UCSD-AML1 (cell line): ENCODE data around the gene KCNQ1.
"Not testable (repeated sequence)": the region's sequence is repeated elsewhere in the genome, so short reads cannot be mapped to it uniquely, and the experiment has no call there.

Experiments
- DNase-seq: peaks from one replicate; lab custom pipeline; 2025; ENCODE audit not compliant: unreplicated experiment; lab: John Stamatoyannopoulos, UW

The KCNQ1 gene

DNA sequence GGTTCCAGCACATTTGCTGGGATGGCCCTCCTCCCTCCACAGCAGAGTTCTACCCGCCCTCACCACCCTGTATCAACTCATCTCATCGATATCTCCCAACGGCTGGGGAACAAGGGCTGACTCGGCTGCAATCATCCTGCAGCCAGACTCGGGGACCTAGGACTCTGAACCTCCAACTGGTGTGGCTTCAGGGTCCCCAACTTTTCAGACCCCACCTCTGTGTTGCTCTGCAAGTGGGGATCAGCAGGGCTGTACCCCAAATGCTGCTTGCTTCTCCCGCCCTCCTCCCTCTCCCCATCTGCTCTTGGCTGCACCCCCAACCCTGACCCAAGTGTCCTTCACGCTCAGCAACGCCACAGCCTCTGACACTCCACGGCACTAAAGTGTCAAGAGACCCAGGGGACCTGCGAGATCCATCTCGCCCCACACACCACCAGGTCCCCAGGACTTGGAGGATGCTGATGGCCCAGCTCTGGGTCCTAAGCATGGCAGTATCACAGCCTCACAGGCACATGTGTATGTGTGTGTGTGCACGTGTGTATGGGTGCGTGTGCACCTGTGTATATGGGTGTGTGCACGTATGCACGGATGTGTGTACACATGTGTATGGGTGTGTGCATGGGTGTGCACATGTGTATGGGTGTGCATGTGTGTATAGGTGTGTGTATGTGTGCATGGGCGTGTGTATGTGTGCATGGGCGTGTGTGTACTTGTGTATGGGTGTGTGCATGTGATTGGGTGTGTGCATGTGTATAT lies 26.4 kb downstream of the KCNQ1 start:
- no peak for DNase-seq

DNA sequence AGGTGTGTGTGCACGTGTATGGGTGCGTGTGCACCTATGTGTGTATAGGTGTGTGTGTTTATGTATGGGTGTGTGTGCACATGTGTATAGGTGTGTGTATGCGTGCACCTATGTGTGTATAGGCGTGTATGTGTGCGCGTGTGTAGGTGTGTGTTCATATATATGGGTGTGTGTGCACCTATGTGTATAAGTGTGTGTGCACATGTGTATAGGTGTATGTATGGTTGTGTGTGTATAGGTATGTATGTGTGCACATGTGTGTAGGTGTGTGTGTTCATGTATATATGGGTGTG lies 26.9 kb downstream of the KCNQ1 start:
- DNase-seq, result no peak

DNA sequence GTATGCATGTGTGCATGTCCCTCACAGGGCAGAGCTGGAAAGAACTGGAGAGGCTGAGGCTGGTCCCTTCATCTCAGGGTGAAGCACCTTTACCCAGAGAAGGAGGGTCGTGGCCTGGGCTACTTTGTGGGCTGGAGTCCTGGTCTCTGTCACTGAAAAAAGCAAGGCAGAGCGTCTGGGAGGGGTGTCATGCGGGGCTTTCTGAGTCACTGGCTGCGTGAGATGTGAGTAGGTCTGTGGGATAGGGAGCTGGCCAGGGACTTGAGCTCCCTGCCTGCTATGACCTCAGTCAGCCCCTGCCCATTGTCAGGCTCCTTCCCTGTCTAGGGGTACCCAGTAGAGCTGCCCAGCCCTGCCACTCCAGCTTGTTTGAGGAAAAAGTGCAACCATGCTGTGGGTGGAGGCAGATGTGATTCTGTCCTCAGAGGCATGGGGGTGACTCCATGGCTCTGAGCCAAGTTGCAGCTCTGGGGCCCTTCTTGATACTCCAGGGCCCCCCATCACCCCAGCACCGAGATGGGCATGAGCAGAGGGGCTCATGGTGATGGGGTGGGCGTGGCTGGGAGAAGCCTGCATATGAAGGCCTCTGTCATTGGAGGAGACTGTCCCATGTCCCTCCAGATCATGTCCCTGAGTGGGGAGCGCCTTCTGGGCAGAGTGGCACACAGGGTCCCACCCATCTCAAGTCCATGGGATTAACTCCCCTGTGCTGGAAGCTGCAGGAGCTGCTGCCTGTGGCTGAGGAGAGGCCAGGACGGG lies 27.8 kb downstream of the KCNQ1 start:
- DNase-seq, result no peak

DNA sequence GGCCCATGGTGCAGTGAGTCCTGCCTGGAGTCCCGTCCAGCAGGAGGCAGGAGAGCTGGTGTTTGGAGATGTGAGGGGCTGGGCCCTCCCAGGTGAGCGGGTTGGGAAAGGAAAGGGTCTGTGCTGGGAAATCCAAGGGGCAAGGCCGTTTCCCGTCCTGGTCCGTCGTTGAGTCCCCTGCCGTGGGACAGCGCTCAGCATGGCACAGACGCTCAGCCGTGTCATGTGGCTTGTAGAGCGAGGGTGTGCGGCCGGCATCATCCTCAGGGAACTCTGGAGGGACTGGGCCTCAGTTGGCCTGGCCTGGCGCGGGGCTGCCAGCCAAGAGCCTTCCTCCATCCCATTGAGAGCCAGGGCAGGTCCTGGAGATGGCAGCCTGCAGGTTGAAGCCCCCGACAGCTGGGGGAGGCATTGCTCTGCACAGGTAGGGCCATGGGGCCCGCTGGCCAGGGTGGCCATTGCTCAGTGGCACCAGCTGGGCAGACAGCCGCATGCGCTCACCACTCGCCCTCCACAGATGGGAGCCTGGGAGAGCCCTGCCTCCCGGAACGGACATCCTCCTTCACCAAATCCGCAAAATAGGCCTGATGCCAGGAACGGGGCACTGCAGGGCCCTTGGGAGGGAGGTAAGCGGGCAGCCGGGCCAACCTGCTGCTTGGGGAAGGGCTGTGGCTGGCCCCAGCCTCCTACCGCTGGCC lies 28.7 kb downstream of the KCNQ1 start:
- no peak for DNase-seq

DNA sequence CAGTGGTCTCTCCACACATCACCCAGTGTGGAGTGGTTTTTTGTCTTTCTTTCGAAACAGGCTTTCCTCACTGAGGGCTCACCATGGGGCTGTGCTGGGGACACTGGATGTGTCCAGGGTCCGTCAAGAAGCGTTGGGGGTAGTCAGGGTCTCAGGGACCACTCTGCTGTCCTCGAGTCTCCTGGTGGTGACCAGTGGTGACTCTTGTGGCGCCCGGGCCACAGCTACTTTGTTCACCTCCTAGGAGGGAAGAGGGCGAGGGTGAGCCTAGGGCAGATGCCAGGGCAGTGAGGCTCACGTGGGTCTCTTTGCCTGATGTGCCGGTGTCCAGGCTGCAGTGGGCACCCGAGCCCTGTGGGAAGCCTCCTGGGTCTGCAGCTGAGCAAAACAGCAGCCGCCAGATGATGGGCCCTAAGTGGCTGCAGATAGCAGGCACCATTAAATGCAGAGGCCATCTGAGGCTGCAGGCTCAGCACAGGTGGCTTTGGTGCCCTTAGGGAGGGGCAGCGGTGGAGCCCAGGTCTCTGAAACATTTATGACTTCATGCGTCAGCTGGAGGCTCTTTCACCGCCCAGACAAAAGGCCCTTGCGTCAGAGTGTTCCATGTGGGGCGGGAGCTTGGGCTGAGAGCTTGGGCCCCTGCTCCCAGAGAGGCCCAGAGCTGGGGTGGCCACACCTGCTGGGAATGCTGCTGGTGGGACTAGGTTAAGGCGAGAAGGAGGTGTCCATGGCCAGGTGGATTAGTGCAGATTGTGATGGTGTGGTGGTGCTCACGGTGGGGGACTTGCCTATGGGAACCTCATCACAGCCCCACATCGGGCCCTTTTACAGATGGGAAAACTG lies 29.5 kb downstream of the KCNQ1 start:
- no peak for DNase-seq

DNA sequence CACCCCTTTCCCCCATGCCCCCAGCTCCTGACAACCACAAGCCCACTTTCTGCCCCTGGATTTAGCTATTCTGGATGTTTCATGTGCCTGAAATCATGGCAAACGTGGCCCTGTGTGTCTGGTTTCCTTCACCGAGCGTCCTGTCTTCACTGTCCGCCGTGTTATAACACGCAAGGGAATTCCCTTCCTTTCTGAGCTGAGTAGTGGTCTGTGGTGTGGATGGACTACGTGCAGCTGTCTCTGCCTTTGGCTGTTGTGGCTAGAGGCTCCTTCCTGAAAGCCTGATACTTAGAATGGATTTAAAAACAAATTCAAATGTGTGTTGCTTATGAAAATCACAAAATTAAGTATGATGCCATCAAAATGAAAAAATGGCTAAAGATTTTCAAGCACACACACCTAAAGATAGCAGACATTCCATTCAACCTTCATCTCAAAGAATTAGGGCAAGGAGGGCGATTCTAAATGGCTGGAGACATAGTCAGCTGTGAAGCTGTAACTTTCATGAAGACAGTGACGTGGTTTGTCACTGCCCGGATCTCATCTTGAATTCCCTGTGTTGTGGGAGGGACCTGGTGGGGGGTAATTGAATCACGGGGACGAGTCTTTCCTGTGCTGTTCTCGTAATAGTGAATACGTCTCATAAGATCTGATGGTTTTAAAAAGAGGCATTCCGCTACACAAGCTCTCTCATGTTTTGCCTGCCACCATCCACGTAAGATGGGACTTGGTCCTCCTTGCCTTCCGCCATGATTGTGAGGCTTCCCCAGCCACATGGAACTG lies 30.5 kb downstream of the KCNQ1 start:
- DNase-seq, result no peak

DNA sequence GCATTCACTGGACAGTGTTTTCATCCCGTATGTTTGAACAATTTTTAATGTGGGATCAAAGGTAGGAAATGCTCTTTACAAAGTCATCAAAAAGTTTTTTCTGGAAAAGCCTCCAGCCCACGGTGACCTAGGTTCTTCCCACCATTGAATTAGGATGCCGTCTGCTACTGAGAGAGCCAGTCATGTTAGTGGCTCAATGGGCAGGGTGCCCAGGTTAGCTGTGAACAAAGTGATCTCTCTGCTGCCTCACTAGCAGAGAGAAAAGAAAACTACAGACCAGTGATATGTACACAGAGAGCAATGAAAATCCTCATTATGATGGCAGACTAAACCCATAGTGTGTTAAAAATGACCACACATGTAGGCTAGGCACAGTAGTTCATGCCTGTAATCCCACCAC lies 32.4 kb downstream of the KCNQ1 start:
- no peak for DNase-seq

DNA sequence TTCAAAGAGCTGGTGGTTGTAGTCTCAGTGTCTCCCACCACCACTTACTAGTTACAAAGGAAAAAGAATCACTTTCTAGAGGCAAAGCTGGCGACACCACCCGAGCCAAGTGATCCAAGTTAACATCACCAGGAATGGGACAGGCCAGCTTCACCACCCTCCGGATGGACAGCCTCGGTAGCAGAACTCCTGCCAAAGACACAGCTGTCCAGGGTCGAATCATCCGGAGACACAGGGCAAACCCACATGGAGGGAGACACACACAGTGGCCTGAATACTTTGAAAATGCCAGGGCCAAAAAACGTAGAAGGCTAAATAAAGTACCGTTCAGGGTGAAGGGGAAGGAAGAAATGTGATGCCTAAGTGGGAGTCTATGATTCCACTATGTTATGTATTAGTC lies 33.1 kb downstream of the KCNQ1 start:
- no peak for DNase-seq

DNA sequence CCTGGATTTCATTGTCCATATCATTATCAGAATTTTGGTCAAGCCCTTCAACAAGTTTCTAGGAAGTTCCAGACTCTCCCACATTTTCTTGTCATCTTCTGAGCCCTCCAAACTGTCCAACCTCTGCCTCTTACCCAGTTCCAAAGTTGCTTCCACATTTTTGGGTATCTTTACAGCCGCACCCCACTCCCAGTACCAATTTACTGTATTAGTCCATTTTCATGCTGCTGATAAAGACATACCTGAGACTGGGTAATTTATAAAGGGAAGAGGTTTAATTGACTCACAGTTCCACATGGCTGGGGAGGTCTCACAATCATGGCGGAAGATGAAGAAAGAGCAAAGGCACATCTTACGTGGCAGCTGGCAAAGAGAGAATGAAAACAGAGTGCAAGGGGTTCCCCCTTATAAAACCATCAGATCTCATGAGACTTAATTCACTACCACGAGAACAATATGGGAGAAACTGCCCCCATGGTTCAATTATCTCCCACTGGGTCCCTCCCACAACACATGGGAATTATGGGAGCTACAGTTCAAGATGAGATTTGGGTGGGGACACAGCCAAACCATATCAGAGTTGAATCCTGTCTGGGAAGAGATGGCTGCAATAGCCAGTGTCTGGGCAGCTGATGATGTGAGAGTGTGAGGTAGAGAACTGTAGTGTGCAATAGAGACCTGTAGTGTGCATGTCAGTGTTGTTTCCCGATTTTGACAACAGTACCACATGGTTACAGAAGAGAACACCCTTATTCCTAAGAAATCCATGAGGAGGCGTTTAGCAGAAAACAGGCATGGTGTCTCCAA lies 35.5 kb downstream of the KCNQ1 start:
- not testable (repeated sequence) for DNase-seq

DNA sequence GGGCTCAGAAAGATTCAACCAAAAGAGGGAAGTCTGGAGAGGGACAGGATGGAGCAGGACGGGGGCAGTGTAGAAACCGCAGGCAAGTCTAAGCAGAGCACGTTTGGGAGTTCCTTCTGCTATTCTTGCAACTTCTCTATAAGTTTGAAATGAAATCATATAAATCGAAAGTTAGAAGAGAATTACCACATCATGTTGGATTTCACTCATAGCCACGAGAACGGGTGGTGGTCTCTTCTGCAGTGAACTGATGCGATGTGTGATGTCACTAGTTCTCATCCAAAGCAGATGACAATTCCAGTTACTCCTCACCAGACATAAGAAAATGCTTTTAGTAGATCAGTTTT lies 36.0 kb downstream of the KCNQ1 start:
- peak; percentile 57 for DNase-seq

DNA sequence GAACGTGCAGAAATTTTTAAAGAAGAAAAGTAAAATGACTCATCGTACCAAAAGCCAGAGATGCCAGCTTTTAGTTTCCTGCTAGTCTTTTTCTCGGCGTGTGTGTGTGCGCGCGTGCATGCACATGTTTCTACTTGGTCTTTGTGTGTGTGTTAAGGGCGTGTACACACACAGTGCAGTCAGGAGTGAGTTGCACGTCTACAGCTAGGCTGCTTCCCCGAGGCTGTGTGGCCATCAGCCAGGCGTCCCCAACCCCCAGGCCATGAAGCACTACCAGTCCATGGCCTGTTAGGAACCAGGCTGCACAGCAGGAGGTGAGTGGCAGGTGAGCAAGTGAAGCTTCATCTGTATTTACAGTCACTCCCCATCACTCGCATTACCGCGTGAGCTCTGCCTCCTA lies 36.4 kb downstream of the KCNQ1 start:
- DNase-seq, result no peak

DNA sequence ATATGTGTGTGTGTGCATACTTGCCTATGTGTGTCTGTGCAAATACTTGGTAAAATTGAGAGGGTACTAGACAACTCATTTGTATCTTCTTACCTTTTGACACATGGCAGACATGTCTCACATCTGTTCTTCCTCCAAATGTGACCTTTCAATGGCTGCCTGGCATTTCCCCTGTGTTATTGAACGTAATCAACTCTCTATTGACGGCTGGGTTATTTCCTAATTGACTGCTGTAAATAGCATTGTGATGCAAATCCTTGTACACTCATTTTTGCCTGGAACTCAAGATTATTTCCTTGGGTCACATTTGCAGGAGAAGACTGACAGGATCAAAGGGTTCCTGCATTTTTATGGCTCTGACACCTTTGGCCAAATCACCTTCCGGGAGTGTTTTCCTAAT lies 37.4 kb downstream of the KCNQ1 start:
- DNase-seq, result no peak

DNA sequence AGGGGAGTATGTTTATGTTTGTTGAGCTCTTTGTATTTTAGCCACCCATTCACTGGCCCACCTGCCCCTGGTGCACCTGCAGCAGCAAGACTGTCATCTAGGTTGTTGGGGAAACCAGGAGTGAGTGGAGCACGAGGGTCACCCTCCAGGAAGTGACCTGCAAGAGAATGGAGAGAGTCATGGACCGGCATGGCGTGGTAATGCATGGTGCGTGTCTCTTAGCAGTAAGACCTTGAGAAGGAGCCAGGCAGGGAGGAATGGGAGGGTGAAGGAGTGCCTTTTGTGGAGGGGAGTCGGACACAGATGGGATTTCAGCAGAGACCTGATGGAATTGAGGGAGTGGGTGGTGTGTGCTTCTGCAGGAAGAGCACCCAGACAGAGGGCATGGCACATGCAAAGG lies 37.9 kb downstream of the KCNQ1 start:
- DNase-seq, result no peak

DNA sequence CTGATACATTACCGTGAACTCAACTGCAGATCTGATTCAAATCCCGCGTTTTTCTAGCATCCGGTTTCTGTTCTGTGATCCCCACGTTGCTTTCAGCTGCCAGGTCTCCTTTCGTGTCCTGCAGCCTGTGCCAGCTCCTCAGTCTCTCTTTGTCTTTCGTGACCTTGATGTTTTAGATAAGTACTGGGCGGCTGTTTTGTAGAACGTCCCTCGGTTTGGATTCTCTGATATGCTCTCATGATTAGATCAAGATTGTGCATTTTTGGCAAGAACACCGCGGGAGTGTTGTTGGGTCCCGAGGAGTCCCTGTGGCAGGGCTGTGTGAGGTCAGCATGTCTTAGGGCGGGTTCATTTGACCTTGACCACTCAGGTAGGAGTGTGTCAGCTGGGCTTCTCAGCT lies 38.6 kb downstream of the KCNQ1 start:
- no peak for DNase-seq

DNA sequence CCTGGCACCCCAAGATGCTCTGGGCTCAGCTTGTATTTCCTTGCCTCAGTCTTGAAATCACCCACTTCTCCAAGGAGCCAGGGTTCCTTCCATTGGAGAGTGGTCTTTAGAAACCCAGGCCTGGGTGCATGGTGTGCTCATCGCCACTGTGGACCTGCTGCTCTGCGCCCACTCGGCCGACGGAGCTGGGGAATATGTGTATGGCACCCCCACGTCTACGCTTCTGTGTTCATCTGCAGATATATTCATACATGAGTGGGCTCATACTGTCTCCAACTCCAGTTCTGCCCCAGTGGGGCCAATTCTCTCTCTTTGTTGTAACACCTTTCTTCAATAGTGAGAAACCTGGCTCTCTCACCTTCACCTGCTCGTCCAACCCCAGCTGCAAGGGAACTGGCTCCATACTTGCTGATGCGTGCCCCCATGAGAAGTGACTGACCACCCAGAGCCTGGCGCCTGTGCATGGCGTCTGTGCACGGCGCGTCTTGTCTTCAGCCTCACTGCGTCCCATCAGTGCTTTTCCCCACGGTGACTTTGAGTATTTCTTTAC lies 39.8 kb downstream of the KCNQ1 start:
- no peak for DNase-seq

DNA sequence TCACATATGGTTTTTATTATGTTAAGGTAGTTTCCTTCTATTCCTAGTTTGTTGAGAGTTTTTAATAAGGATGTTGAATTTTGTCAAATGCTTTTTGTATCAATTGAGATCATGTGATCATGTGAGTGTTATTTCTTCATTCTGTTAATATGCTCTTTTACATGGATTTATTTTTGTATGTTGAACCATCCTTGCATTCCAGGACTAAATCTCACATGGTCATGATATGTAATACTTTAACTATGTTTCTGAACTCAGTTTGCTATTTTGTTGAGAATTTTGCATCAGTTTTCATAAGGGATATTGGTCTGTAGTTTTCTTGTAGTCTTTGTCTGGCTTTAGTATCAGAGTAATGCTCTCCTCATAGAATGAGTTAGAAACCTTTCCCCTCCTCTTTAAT lies 43.2 kb downstream of the KCNQ1 start:
- no peak for DNase-seq

DNA sequence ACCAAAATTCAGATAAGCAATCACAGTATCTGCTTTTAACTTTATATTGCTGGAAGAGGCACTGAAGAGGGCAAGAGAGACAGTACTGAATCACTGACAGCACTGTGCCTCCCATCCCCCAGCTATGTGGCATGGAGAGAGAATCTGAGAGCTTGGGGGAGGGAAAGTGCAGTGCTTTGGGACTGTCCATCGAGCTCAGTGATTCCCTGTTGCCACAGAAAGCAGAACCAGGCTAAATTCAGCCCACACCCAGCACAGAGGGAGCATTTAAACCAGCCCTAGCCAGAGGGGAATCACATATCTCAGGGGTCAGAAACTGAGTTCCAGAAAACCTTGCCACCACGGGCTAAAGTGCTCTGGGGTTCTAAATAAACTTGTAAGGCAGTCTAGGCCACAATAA lies 44.3 kb downstream of the KCNQ1 start:
- DNase-seq, result no peak

DNA sequence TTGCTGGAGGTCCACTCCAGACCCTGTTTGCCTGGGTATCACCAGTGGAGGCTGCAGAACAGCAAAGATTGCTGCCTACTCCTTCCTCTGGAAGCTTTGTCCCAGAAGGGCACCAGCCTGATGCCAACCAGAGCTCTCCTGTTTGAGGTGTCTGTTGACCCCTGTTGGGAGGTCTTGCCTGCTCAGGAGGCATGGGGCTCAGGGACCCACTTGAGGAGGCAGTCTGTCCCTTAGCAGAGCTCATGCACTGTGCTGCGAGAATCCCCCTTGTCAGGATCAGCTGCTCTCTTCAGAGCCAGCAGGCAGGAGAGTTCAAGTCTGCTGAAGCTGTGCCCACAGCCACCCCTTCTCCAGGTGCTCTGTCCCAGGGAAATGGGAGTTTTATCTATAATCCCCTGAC lies 53.1 kb downstream of the KCNQ1 start:
- DNase-seq, result not testable (repeated sequence)

DNA sequence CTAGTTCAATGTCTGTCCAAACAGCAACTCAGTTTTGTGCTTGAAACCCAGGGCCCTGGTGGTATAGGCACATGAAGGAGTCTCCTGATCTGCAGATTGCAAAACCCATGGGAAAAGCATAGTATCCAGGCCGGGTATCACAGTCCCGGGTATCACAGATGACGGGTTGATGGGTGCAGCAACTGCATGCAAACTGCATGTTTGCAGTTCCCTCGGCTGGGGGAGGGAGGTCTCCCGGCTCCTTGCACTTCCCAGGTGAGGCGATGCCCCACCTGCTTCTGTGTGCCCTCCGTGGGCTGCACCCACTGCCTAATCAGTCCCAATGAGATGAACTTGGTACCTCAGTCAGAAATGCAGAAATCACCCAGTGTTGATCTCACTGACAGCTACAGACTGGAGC lies 53.9 kb downstream of the KCNQ1 start:
- no peak for DNase-seq
